H9 (cell line): Measurements from ENCODE around the gene YIPF4. TPM values are rescaled to one million over a fixed set of nuclear protein-coding genes. Genes with fewer than 3 reads are reported as not detected.
"Not testable (repeated sequence)": the region's sequence is repeated elsewhere in the genome, so short reads cannot be mapped to it uniquely, and the experiment has no call there.

Experiments
- DNase-seq: peaks from one replicate; pipeline ENCODE4 v3.0.0-alpha.2; 2017
- H2AFZ ChIP-seq: one replicate; pipeline ENCODE4 v1.6.1; 2013; ENCODE audit warnings: mild to moderate bottlenecking, low read length, control low read depth, moderate library complexity
- H2AK5ac ChIP-seq: 2 replicates; pipeline ENCODE4 v1.6.1; 2013; ENCODE audit warnings: low read length, control low read depth, mixed read lengths; ENCODE audit not compliant: insufficient read length
- H2BK120ac ChIP-seq: one replicate; pipeline ENCODE4 v1.6.1; 2013; ENCODE audit warnings: low read depth, mild to moderate bottlenecking, low read length, control low read depth, inconsistent platforms; ENCODE audit not compliant: poor library complexity, severe bottlenecking
- H2BK12ac ChIP-seq: 2 replicates; pipeline ENCODE4 v1.6.1; 2013; ENCODE audit warnings: low read length, control low read depth, mixed read lengths, low read depth; ENCODE audit not compliant: insufficient read length
- H2BK15ac ChIP-seq: 2 replicates; pipeline ENCODE4 v1.6.1; 2013; ENCODE audit warnings: low read depth, low read length, control low read depth
- H2BK20ac ChIP-seq: one replicate; pipeline ENCODE4 v1.6.1; 2013; ENCODE audit warnings: low read depth, mild to moderate bottlenecking, low read length, control low read depth, inconsistent platforms; ENCODE audit not compliant: poor library complexity, severe bottlenecking
- H2BK5ac ChIP-seq: 2 replicates; pipeline ENCODE4 v1.6.1; 2013; ENCODE audit warnings: low read length, control low read depth, mixed read lengths; ENCODE audit not compliant: insufficient read length
- H3K14ac ChIP-seq: 2 replicates; pipeline ENCODE4 v1.6.1; 2013; ENCODE audit warnings: low read length, control low read depth; ENCODE audit not compliant: insufficient read depth
- H3K18ac ChIP-seq: 2 replicates; pipeline ENCODE4 v1.6.1; 2013; ENCODE audit warnings: low read depth, mild to moderate bottlenecking, mixed read lengths, low read length, control low read depth; ENCODE audit not compliant: insufficient read length
- H3K23ac ChIP-seq: 2 replicates; pipeline ENCODE4 v1.6.1; 2013; ENCODE audit warnings: low read length, control low read depth, mixed read lengths, low read depth; ENCODE audit not compliant: insufficient read length
- H3K23me2 ChIP-seq: 2 replicates; pipeline ENCODE4 v1.6.1; 2013; ENCODE audit warnings: low read depth, mild to moderate bottlenecking, mixed read lengths, low read length, control low read depth; ENCODE audit not compliant: insufficient read length, poor library complexity, severe bottlenecking
- H3K27ac ChIP-seq: 2 replicates; pipeline ENCODE4 v1.5.1; 2013; ENCODE audit warnings: low read length, control low read depth, mixed read lengths, low read depth; ENCODE audit not compliant: insufficient read length
- H3K27me3 ChIP-seq: 2 replicates; pipeline ENCODE4 v1.6.1; 2013; ENCODE audit warnings: low read length, control low read depth, inconsistent platforms; ENCODE audit not compliant: insufficient read depth
- H3K4ac ChIP-seq: 2 replicates; pipeline ENCODE4 v1.6.1; 2013; ENCODE audit warnings: low read depth, mild to moderate bottlenecking, control low read depth, inconsistent platforms, low read length, moderate library complexity
- H3K4me1 ChIP-seq: 2 replicates; pipeline ENCODE4 v1.6.1; 2013; ENCODE audit warnings: low read length, control low read depth, inconsistent platforms; ENCODE audit not compliant: insufficient read depth
- H3K4me2 ChIP-seq: 2 replicates; pipeline ENCODE4 v1.6.1; 2013; ENCODE audit warnings: low read length, control low read depth, mixed read lengths; ENCODE audit not compliant: insufficient read length, insufficient read depth
- H3K56ac ChIP-seq: 2 replicates; pipeline ENCODE4 v1.6.1; 2013; ENCODE audit warnings: low read depth, mild to moderate bottlenecking, mixed read lengths, low read length, control low read depth; ENCODE audit not compliant: insufficient read length
- H3K79me1 ChIP-seq: 2 replicates; pipeline ENCODE4 v1.6.1; 2013; ENCODE audit warnings: low read depth, mild to moderate bottlenecking, moderate library complexity, low read length, control low read depth, inconsistent platforms; ENCODE audit not compliant: insufficient read depth, poor library complexity, severe bottlenecking
- H3K79me2 ChIP-seq: 2 replicates; pipeline ENCODE4 v1.6.1; 2013; ENCODE audit warnings: low read length, control low read depth, inconsistent platforms; ENCODE audit not compliant: insufficient read depth
- H3K9ac ChIP-seq: 2 replicates; pipeline ENCODE4 v1.6.1; 2013; ENCODE audit warnings: low read length, control low read depth, mixed read lengths; ENCODE audit not compliant: insufficient read length; ENCODE audit errors: extremely low read depth
- H3K9me3 ChIP-seq: one replicate; pipeline ENCODE4 v1.6.1; 2013; ENCODE audit warnings: low read depth, low read length, inconsistent platforms; ENCODE audit not compliant: control insufficient read depth
- H3T11ph ChIP-seq: one replicate; pipeline ENCODE4 v1.6.1; 2013; ENCODE audit warnings: mild to moderate bottlenecking, low read length, control low read depth, inconsistent platforms
- H4K20me1 ChIP-seq: one replicate; pipeline ENCODE4 v1.6.1; 2013; ENCODE audit not compliant: control insufficient read depth, insufficient read length, insufficient read depth
- H4K5ac ChIP-seq: 2 replicates; pipeline ENCODE4 v1.6.1; 2013; ENCODE audit warnings: low read depth, mild to moderate bottlenecking, mixed read lengths, low read length, control low read depth; ENCODE audit not compliant: insufficient read length
- H4K8ac ChIP-seq: replicated peaks from 2 replicates; pipeline ENCODE4 v1.6.1; 2013; ENCODE audit warnings: low read length, control low read depth, mixed read lengths, low read depth; ENCODE audit not compliant: insufficient read length
- H4K91ac ChIP-seq: 2 replicates; pipeline ENCODE4 v1.6.1; 2013; ENCODE audit warnings: low read depth, mild to moderate bottlenecking, moderate library complexity, mixed read lengths, low read length, control low read depth; ENCODE audit not compliant: insufficient read length
- H3K27ac Mint-ChIP-seq, 3 experiments: 2 replicates in 2 of 3; 3 replicates in 1 of 3; pipeline ENCODE4 v1.8.0; 2020 to 2021; ENCODE audit warnings: mixed read lengths in 3 of 3, mild to moderate bottlenecking in 1 of 3, moderate library complexity in 1 of 3
- H3K27me3 Mint-ChIP-seq: 2 replicates; pipeline ENCODE4 v1.8.0; 2021; ENCODE audit warnings: low read depth, mild to moderate bottlenecking, moderate library complexity, mixed read lengths
- H3K36me3 Mint-ChIP-seq, 3 experiments: 2 replicates in 2 of 3; 3 replicates in 1 of 3; pipeline ENCODE4 v1.8.0; 2020 to 2021; ENCODE audit warnings: low read depth in 3 of 3, mixed read lengths in 3 of 3; ENCODE audit not compliant: insufficient read depth in 1 of 3
- H3K4me1 Mint-ChIP-seq, 2 experiments: 2 replicates each; pipeline ENCODE4 v1.8.0; 2020; ENCODE audit warnings: mixed read lengths in 2 of 2
- H3K4me3 Mint-ChIP-seq, 2 experiments: 2 replicates in 1 of 2; 3 replicates in 1 of 2; pipeline ENCODE4 v1.8.0; 2020 to 2021; ENCODE audit warnings: mild to moderate bottlenecking in 2 of 2, mixed read lengths in 2 of 2, moderate library complexity in 1 of 2
- H3K9me3 Mint-ChIP-seq, 2 experiments: 2 replicates in 1 of 2; 3 replicates in 1 of 2; pipeline ENCODE4 v1.8.0; 2020; ENCODE audit warnings: mild to moderate bottlenecking in 2 of 2, mixed read lengths in 2 of 2, moderate library complexity in 1 of 2
- CTCF ChIP-seq: fragments of 200-600 bp; sonication (generic); conservative IDR thresholded peaks from 3 replicates; pipeline ENCODE4 v1.8.0; 2021; ENCODE audit warnings: antibody characterized with exemption, mild to moderate bottlenecking
- WGBS: extraction: QIAGEN DNeasy Blood & Tissue Kit; methylation state at CpG from one replicate; pipeline ENCODE4 v1.1.7; 2013; ENCODE audit warnings: missing lambda C conversion rate, low lambda C conversion rate, mixed read lengths; ENCODE audit not compliant: insufficient read length; ENCODE audit errors: extremely low coverage; 5-methylcytosine and 5-hydroxymethylcytosine counted together
- total RNA-seq: library from RNA; stranded (reverse); gene quantifications from 2 replicates; pipeline ENCODE4 v1.2.1, GENCODE V29; 2021

YIPF4 gene
- total RNA-seq, 1 experiment from 2014 or later, result 26.2 TPM

- H2BK12ac ChIP-seq, result no peak overlapping the region
- H2AK5ac ChIP-seq, result no peak overlapping the region
- no peaks in the 10 kb centered on the region for H4K20me1 ChIP-seq
- no peaks in the 10 kb centered on the region for H3K27me3 Mint-ChIP-seq
- no peak overlapping the region for H2BK20ac ChIP-seq
- H3K23ac ChIP-seq, result no peak overlapping the region
- no peaks in the 10 kb centered on the region for H3K23me2 ChIP-seq
- no peaks in the 10 kb centered on the region for H3K79me1 ChIP-seq
- DNase-seq, result no peak
- no peak overlapping the region for H2BK120ac ChIP-seq
- H2BK5ac ChIP-seq, result no peak overlapping the region
- WGBS, result no CpG with 5 or more reads among the region's 2 CpGs
- H3K4ac ChIP-seq, result no peak overlapping the region
- H3K9ac ChIP-seq, result no peak overlapping the region
- no peaks in the 10 kb centered on the region for H3K79me2 ChIP-seq
- H3K14ac ChIP-seq, result no peak overlapping the region
- H2AFZ ChIP-seq, result no peak overlapping the region
- no peak overlapping the region for H4K91ac ChIP-seq
- no peaks in the 10 kb centered on the region for H3K27me3 ChIP-seq
- H4K5ac ChIP-seq, result no peak overlapping the region
- H3K9me3 Mint-ChIP-seq, result peaks cover 7 to 17% of the 10 kb centered on the region in 2 experiments; a peak in 4 of 5 replicates
- no peaks in the 10 kb centered on the region for H3K4me1 ChIP-seq
- no peak overlapping the region for H3K18ac ChIP-seq
- no peak overlapping the region for H3K27ac Mint-ChIP-seq
- TF ChIP-seq CTCF, result no peak
- H3K4me1 Mint-ChIP-seq, result no peaks in the 10 kb centered on the region
- H3K36me3 Mint-ChIP-seq, result peaks cover 15 to 38% (median 33%) of the 10 kb centered on the region in 3 experiments; a peak in 6 of 7 replicates
- no peak overlapping the region for H3K4me3 Mint-ChIP-seq
- no peak overlapping the region for H3K27ac ChIP-seq
- H2BK15ac ChIP-seq, result no peak overlapping the region
- H3K56ac ChIP-seq, result no peak overlapping the region
- H3K4me2 ChIP-seq, result no peak overlapping the region
- no peak overlapping the region for H4K8ac ChIP-seq
- no peak overlapping the region for H3T11ph ChIP-seq
- H3K9me3 ChIP-seq, result no peaks in the 10 kb centered on the region
These were observed 14.0 kb downstream of the YIPF4 start for GRCh38 chr2:32291746-32292145.

GRCh38 chr2:32293493-32293892 lies 15.8 kb downstream of the YIPF4 start:
- H3K27me3 ChIP-seq, H3K4me1 ChIP-seq, H3K4me2 ChIP-seq, H3K14ac ChIP-seq, DNase-seq, H3K18ac ChIP-seq, H3K9ac ChIP-seq, H2AK5ac ChIP-seq, H2BK120ac ChIP-seq, H3K4me3 Mint-ChIP-seq, H3K79me1 ChIP-seq, H2BK5ac ChIP-seq, H3K79me2 ChIP-seq, H3T11ph ChIP-seq, H3K27me3 Mint-ChIP-seq, H3K27ac Mint-ChIP-seq, H4K91ac ChIP-seq, H3K23me2 ChIP-seq, H3K4me1 Mint-ChIP-seq, H2BK20ac ChIP-seq, H2AFZ ChIP-seq, H4K5ac ChIP-seq, H4K8ac ChIP-seq, H2BK12ac ChIP-seq, H2BK15ac ChIP-seq, H3K56ac ChIP-seq, H3K4ac ChIP-seq, H3K27ac ChIP-seq, H3K9me3 ChIP-seq, H3K23ac ChIP-seq, H4K20me1 ChIP-seq: not testable (repeated sequence)
- peaks cover 7 to 17% of the 10 kb centered on the region in 2 experiments; a peak in 4 of 5 replicates for H3K9me3 Mint-ChIP-seq
- WGBS, result no CpG with 5 or more reads among the region's 26 CpGs
- peaks cover 15 to 41% (median 33%) of the 10 kb centered on the region in 3 experiments; a peak in 6 of 7 replicates for H3K36me3 Mint-ChIP-seq
